NCI-H1930 (cell line): ENCODE data around the gene CGN.
A peak's percentile ranks its signal among the peaks of the same experiment; 100 is the strongest.

ENCODE experiments used
- DNase-seq, 2 experiments: peaks; one replicate each; lab custom pipeline; 2025; lab: John Stamatoyannopoulos, UW

CGN gene

GRCh38 chr1:151499930-151500329 is 11.3 kb upstream of the CGN start:
- DNase-seq = no peak

- DNase-seq = no peak
Observed at GRCh38 chr1:151501474-151501873, 9.7 kb upstream of the CGN start.

- DNase-seq = no peak
Observed at GRCh38 chr1:151502035-151502700, 9.0 kb upstream of the CGN start.

- no peak for DNase-seq
Observed at GRCh38 chr1:151502859-151503780, 8.1 kb upstream of the CGN start.

GRCh38 chr1:151504252-151504651 is 6.9 kb upstream of the CGN start:
- no peak for DNase-seq

GRCh38 chr1:151504759-151505158 is 6.4 kb upstream of the CGN start:
- DNase-seq = no peak

GRCh38 chr1:151508833-151509232 is 2.4 kb upstream of the CGN start:
- no peak for DNase-seq

GRCh38 chr1:151509350-151510019 is 1.7 kb upstream of the CGN start:
- no peak for DNase-seq

GRCh38 chr1:151510020-151510405 is 1.2 kb upstream of the CGN start:
- peak in 1 of 2 experiments; percentile 7 for DNase-seq

- no peak for DNase-seq
Observed at GRCh38 chr1:151510614-151510956, 602 bp upstream of the CGN start.

- DNase-seq = peak; percentile 8 to 52
Observed at GRCh38 chr1:151511636-151512215, 539 bp downstream of the CGN start.

- no peak for DNase-seq
Observed at GRCh38 chr1:151512326-151512725, 1.1 kb downstream of the CGN start.

GRCh38 chr1:151512801-151513625 is 1.8 kb downstream of the CGN start:
- no peak for DNase-seq

GRCh38 chr1:151513626-151514121 is 2.5 kb downstream of the CGN start:
- DNase-seq = no peak

- DNase-seq = no peak
Observed at GRCh38 chr1:151514366-151514765, 3.2 kb downstream of the CGN start.

- DNase-seq = no peak
Observed at GRCh38 chr1:151515265-151515664, 4.1 kb downstream of the CGN start.

GRCh38 chr1:151516031-151516511 is 4.9 kb downstream of the CGN start:
- no peak for DNase-seq

- DNase-seq = no peak
Observed at GRCh38 chr1:151518431-151518830, 7.2 kb downstream of the CGN start.

- DNase-seq = no peak
Observed at GRCh38 chr1:151518936-151519335, 7.7 kb downstream of the CGN start.

GRCh38 chr1:151519667-151520066 is 8.5 kb downstream of the CGN start:
- DNase-seq = no peak

- no peak for DNase-seq
Observed at GRCh38 chr1:151520359-151520758, 9.2 kb downstream of the CGN start.
